ENCODE results near the gene WT1. TPM values are rescaled to one million over a fixed set of nuclear protein-coding genes. Genes with fewer than 3 reads are reported as not detected.

The WT1 gene
- total and polyA plus RNA-seq, 2 of the 8 experiments (the other 6 are each of a cell fraction or from before 2014, with no cell fraction given): 0.05 to 0.17 TPM

GRCh38 chr11:32430568-32431381 lies 4.6 kb downstream of the WT1 start (continued):
- TF ChIP-seq NANOG (IDR thresholded peaks at IDR 0.05; ENCODE audit: insufficient read depth, low read depth, low read length, poor library complexity, severe bottlenecking) (no peak), SIX5 (IDR thresholded peaks at IDR 0.05; ENCODE audit: low read depth, low read length) (no peak), RBBP5 (IDR thresholded peaks at IDR 0.05; ENCODE audit: borderline replicate concordance, low read depth, low read length) (peak; percentile 36; the same call in 1 of the 2 replicates), TBP (IDR thresholded peaks at IDR 0.05; ENCODE audit: low read depth, low read length) (0 out of 2 replicates have a peak, but pooled peaks have one; percentile 24), SP1 (IDR thresholded peaks at IDR 0.05; ENCODE audit: low read depth, low read length) (no peak), ATF3 (IDR thresholded peaks at IDR 0.05; ENCODE audit: insufficient read depth, low read depth, low read length) (no peak), POLR2A (IDR thresholded peaks at IDR 0.05; ENCODE audit: control extremely low read depth in 1 of 2, low read depth in 2 of 2, low read length in 2 of 2) (no peak), EP300 (IDR thresholded peaks at IDR 0.05; ENCODE audit: borderline replicate concordance in 1 of 2, low read depth in 2 of 2, low read length in 2 of 2) (no peak), CBX8 (IDR thresholded peaks at IDR 0.05; ENCODE audit: borderline replicate concordance, low read depth, low read length) (peak; percentile 7; the same call in 1 of the 2 replicates), MAFK (IDR thresholded peaks at IDR 0.05; ENCODE audit: low read depth, low read length) (no peak), TAF1 (IDR thresholded peaks at IDR 0.05; ENCODE audit: low read depth, low read length) (no peak), EGR1 (IDR thresholded peaks at IDR 0.05; ENCODE audit: borderline replicate concordance, low read depth, low read length) (no peak), CHD1 (IDR thresholded peaks at IDR 0.05; ENCODE audit: low read depth, low read length) (no peak), HDAC6 (IDR thresholded peaks at IDR 0.05; ENCODE audit: low read depth, low read length) (no peak), RXRA (IDR thresholded peaks at IDR 0.05; ENCODE audit: insufficient read depth, low read depth, low read length) (no peak), RAD21 (IDR thresholded peaks at IDR 0.05 in 1 of 2, conservative IDR thresholded peaks at IDR 0.05 in 1 of 2; ENCODE audit: low read depth in 2 of 2, low read length in 2 of 2) (peak; percentile 61 to 72), USF2 (IDR thresholded peaks at IDR 0.05; ENCODE audit: low read length) (no peak), EZH2 (IDR thresholded peaks at IDR 0.05; ENCODE audit: low read depth, low read length, severe bottlenecking) (peak; percentile 89), TCF12 (IDR thresholded peaks at IDR 0.05; ENCODE audit: low read depth, low read length) (0 out of 2 replicates have a peak, but pooled peaks have one; percentile 44), TAF7 (optimal IDR thresholded peaks at IDR 0.05; ENCODE audit: borderline replicate concordance, low read depth, low read length) (no peak), CBX5 (IDR thresholded peaks at IDR 0.05; ENCODE audit: low read depth, low read length) (no peak), CHD2 (IDR thresholded peaks at IDR 0.05; ENCODE audit: low read length) (no peak)

All from H1 (cell line).